Activated naive CD8-positive, alpha-beta T cell treated with anti-CD3 and anti-CD28 coated beads, Interleukin-2, amount 50 U/mL, for 16 hours (primary cell): ENCODE data around the gene PRODH.
"Not testable (repeated sequence)": the region's sequence is repeated elsewhere in the genome, so short reads cannot be mapped to it uniquely, and the experiment has no call there.

Experiments used
- DNase-seq: peaks from one replicate; pipeline ENCODE4 v3.0.0-alpha.2; 2020; ENCODE audit warnings: low read depth, low spot score

The PRODH gene

GRCh38 chr22:18935889-18936529 lies at the start of gene PRODH:
PRODH (minus strand) TSS chr22:18936293; CDS start chr22:18936287, 6 bp downstream.
- no peak for DNase-seq

- no peak for DNase-seq
Measured at GRCh38 chr22:18985780-18986179, 49.7 kb upstream of the PRODH start.

- no peak for DNase-seq
Measured at GRCh38 chr22:18984564-18984963, 48.5 kb upstream of the PRODH start.

DNA sequence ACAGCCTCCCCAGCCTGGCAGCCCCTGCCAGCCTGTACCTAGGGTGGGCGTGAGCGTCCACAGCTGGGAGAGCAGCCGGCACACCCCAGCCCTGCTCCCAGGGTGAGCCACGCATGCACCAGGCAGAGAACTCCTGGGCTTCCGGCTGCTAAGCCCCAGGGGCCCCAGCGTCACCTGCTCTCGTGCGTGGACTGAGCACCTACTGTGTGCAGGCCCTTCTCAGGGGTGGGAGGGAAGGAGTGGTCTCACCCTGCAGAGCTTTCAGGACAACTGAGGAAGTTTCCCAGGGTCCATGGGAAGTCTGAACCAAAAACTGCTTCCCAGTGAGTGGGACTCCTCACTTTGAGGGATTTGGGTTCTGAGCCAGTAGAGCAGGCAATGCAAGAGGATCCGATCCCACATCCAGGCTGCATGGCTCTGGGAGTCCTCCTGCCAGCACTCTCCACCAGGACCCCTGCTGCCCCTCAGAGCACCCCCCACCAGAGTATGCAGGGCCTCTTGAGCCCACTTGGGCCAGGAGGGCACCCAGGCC lies 47.1 kb upstream of the PRODH start:
- no peak for DNase-seq

DNA sequence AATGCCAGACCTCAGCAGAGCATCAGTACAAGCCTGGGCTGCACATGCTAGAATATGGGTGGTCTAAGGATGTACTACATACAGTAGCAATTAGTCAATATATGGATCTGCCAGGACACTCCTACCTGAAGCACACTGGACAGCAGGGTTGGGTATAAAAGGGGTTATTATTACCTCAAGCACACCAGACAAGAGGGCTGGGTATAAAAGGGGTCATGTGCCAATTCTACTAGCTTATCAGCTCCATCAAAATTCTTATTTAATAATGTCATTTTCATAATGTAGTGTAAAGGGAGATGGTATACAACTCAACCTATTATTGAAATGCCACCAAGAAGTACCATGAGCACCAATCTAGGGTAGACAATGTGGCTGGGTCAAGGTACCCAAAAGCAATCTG lies 44.7 kb upstream of the PRODH start:
- no peak for DNase-seq

DNA sequence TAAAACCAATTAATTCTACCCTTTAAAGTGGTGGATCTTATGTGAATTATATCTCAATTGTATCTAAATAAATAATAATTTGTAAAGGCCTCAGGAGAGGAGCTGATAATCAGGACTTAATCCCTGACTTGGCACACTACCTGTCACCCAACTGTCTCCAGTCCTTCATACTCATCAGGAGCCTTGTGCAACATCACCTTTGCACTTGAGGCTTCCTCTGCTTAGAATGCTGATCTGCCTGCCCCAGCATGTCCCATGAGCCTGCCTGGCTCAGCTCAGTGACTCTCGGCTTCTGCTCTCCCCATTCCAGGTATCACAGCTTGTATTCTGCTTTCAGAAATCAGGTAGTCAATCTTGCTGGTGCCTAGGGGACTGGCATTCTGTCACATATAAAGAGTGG lies 43.9 kb upstream of the PRODH start:
- no peak for DNase-seq

DNA sequence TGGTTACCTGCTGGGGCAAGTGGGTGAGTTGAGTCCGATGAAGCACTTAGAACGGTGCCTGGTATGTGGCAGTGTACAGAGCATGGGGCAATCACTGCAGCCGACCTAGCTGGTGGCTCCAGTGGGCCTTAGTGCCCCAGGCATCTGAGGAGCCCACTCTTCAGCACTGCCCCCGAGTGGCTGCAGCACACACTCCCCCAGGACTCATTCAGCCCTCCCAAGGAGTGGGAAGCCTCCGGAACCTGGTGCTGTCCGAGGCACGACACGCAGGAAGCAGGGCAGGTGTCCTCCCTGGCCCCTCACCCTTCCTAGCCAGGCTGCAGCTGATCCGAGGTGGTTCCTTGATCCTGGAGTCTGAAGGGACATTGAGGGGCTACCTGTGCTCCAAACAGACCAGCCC lies 42.4 kb upstream of the PRODH start:
- no peak for DNase-seq

- no peak for DNase-seq
Measured at GRCh38 chr22:18977824-18978425, 41.8 kb upstream of the PRODH start.

DNA sequence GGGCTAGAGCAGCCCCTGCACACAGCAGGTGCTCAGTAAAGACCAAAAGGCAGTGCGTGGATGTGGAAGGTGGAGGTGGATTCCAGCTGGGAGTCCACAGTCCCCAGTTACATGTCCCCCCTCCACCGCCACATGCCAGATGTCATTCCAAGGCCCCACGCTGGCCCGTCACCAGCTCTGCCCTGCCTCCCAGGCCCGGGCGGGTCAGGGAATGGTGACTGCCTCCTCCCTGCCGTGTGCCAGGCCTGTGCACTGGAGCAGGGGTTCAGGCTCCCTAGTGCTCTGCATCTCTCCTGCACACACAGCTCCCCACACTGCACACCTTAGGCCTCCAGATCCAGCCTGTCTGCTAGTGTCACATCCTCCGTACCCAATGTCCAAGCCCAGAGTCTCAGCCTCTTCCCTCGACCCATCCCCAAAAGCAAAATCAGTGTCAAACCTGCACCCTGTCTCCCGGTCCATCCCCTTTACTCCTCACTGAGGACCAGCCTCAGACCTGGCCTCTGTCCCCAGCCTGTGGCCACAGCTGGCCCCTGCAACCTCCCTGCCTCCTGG lies 40.2 kb upstream of the PRODH start:
- no peak for DNase-seq

DNA sequence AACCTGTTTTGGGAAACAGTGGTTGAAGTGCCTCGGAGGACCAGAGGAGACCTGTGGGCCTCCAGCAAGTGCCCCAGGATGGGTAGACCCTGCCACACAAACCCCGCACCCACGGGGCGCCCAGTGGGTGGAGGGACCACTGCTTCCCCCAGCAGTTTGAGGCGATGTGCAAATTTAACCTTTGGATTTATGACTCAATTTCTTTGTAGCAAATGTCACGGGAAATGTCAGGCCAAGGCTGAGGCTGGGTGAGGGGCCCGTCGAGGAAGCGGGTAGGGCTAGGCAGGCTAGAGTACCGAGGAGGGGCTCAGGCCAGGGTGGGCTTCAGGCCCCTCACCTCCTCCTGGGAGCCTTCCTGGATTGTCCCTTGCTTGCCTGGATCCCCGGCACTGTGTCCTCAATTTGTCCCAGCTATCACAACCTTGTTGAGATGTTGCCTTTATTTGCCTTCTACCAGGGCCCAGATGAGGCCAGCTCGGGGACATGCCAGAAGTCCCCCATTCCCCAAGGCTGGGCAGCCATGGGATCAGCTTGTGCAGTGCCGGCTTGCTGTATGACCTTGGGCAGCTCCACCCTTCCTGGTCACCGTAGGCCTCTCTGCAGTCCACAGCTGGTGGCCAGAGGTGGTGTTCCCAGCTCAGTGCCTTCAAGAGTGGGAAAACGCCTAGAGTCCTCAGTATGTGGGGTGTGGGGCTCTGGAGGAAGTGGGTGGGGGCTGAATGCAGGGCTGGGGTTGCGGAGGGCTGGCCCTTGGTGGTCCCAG lies 39.5 kb upstream of the PRODH start:
- no peak for DNase-seq

GRCh38 chr22:18974477-18975180 lies 38.5 kb upstream of the PRODH start:
- no peak for DNase-seq

GRCh38 chr22:18973264-18974031 lies 37.4 kb upstream of the PRODH start:
- DNase-seq: no peak

DNA sequence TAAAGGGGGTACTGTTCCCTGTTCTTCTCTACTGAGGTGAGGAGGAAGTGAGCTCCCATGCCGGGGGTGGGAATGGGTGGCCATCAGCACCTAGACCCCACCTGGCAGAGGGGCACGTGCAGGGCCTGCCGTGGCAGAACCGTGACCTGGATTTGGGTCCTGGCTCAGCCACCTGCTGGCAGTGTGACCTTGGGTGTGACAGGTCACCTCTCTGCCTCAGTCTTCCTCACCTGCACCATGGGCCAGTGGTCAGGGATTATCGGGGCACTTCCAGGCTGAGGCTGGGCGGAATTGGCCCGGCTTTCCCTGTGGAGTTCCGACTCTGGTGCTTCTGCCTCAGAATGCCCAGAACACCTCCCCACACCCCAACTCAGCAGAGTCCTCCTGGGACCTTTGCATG lies 36.5 kb upstream of the PRODH start:
- not testable (repeated sequence) for DNase-seq

DNA sequence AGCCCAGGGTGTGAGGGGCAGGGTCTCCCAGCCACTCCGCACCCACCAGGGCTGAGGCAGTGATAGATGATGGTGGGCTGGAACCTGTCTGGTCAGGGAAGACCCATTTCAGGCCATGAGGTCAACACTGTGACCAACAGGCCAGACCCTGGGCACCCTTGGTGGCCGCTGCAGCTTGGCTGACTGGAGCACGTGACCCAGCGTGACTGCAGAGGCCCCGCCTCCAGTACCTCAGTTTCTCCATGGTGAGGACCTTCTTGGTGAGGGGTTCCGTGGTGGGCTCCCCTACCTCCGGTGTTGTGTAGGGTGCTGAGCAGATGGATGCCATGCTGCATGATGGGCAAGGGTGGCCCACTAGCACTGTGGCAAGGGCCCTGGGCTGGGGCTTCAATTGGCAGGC lies 35.9 kb upstream of the PRODH start:
- not testable (repeated sequence) for DNase-seq

DNA sequence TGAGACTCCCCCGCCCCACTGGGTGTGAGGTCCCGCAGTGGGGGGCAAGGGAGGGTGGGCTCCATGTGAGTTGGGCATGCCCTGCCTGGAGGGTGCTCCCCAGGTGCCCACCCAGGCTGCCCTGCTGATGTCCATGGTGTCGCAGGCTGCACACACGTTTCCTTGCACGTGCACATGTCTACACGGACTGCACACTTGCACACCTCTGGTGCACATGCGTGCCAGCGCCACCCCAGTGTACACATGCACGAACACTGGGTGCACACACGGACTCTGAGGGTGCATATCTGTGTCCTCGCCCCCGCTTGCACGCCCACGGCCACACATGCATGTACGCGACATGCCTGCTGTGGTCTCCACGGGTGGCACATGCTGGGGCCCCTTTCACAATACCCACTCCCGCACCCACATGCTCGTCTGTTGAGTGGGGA lies 35.2 kb upstream of the PRODH start:
- no peak for DNase-seq

DNA sequence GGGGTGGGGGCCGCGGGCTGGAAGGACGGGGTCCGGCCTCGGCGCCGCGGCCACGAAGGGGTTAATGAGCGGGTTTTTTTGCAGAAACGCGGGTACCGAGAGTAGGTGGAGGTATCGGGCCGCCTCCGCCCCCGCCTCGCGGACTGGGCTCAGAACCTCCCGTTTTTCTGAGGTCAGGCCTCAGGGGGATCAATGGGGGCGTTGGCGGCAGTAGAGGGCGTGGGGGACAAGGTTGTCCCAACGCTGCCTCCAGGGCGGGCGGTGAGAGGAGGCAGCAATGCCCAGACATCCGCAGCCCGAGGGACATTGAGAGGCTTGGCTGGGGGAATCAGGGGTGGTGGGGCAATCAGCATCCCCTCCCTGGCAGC lies 34.8 kb upstream of the PRODH start:
- DNase-seq: no peak

- no peak for DNase-seq
Measured at GRCh38 chr22:18970176-18970947, 34.3 kb upstream of the PRODH start.

GRCh38 chr22:18969158-18969942 lies 33.3 kb upstream of the PRODH start:
- not testable (repeated sequence) for DNase-seq

GRCh38 chr22:18968011-18968749 lies 32.1 kb upstream of the PRODH start:
- no peak for DNase-seq
